GM12873 (cell line): ENCODE results near the gene COL5A1.

Experiments
- TF ChIP-seq, protein P1 (sequence below): IDR thresholded peaks from 2 replicates; pipeline ENCODE4 v1.5.1; 2012; ENCODE audit warnings: low read depth, mild to moderate bottlenecking, moderate library complexity, low read length, control low read depth; ENCODE audit not compliant: insufficient read depth; ENCODE audit errors: missing control alignments

Gene COL5A1

DNA sequence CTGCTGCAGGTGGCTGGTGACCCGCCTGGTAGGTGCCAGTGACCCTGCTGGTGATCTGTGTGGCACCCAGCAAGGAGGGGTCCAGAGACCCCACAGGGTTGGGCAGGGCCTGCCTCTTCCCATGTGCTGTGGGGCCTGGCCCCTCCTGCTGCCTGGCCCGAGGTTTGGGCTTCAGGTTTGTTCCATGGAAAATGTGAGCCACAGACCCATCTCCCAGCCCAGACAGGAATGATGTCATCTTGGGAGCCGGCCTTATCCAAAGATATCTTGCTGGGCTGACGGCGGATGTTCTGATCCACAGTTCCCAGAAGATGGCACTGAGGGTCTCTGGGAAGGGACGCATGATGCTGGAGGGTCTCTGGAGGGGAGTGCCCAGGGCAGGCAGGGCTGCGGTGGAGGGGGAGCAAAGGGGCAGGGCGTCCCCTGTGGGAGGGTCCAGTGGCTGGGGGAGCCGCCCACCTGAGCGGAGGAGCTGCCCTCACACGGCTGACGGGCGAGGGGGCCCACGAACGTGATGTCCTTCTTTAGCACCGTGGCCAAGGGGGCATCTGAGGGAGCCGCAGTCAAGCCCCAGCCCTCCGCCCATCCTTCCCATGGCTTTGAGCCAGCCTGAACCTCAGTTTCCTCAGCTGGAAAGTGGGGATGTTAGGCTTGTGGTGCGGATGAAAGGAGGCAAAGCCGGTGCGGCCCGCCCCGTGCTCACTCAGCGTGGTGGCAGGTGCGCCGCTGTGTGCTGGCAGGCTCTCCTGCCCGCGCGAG lies 68.1 kb downstream of the COL5A1 start:
- TF ChIP-seq, protein P1, sequence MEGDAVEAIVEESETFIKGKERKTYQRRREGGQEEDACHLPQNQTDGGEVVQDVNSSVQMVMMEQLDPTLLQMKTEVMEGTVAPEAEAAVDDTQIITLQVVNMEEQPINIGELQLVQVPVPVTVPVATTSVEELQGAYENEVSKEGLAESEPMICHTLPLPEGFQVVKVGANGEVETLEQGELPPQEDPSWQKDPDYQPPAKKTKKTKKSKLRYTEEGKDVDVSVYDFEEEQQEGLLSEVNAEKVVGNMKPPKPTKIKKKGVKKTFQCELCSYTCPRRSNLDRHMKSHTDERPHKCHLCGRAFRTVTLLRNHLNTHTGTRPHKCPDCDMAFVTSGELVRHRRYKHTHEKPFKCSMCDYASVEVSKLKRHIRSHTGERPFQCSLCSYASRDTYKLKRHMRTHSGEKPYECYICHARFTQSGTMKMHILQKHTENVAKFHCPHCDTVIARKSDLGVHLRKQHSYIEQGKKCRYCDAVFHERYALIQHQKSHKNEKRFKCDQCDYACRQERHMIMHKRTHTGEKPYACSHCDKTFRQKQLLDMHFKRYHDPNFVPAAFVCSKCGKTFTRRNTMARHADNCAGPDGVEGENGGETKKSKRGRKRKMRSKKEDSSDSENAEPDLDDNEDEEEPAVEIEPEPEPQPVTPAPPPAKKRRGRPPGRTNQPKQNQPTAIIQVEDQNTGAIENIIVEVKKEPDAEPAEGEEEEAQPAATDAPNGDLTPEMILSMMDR = no peak

- TF ChIP-seq, protein P1 = no peak
Observed at GRCh38 chr9:134710271-134710540, 68.6 kb downstream of the COL5A1 start.

GRCh38 chr9:134710901-134711300 lies 69.3 kb downstream of the COL5A1 start:
- TF ChIP-seq, protein P1 = no peak

- TF ChIP-seq, protein P1 = no peak
Observed at GRCh38 chr9:134712243-134712642, 70.6 kb downstream of the COL5A1 start.

DNA sequence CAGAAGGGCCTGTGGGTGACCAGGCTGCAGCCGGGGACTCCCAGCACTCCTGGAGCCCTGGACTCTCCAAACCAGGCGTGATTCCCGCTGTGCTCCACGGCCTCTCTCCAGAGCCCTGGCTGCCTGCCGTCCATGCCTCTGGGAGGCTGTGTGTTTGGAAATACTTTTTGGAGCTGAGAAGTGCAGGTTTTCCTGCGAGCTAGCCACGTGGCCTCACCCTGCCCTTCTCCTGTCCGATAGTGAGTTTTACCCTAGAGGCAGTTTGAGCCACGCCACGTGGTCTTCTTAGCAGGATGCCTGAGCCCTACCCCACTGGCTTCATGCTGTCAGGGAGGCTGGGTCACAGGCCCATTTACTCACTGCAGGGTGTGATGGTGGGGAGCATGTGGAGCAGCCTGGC lies 71.3 kb downstream of the COL5A1 start:
- TF ChIP-seq, protein P1 = no peak

DNA sequence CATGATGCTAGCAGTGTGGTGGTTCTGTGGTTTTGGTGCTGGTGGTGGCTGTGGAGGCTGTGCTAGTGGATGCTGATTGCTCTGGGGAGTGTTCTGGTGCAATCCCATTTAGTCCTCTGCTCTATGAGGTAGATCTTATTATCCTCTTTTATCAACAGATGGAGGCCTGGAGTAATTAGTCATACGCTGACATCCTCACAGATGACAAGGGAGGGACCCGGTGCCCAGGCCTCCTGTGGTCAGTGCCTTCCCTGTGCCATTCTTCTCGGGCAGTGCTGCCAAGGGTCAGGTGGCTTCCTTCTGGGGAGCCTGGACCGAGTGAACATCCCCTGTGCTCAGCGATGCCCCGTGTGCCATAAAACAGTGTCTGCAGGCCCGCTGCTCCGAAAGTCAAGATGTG lies 74.5 kb downstream of the COL5A1 start:
- TF ChIP-seq, protein P1 = no peak

DNA sequence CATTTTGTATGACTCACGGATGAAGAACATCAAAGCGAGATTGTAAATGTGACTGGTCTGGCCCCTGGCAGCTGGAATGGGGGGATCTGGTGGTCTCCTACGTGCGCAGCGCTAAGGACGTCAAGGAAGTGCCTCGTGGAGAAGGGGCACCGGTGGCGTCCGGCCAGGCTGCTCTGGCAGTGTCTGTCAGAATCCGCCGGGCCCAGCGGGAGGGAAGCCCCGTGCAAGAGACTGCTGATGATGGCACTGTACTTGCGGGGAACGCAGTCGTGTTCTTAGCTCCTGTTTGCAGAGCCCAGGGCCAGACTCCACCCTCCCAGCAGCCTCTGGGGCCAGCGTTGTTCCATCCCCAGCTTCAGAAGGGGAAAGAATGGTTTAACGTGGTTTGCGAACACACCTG lies 75.5 kb downstream of the COL5A1 start:
- TF ChIP-seq, protein P1 = no peak
